Natural killer cell treated with Interleukin-12 subunit alpha and Interleukin-12 subunit beta and Interleukin-15 and Interleukin-18, amount 100 ng/mL, for 72 hours (primary cell): Measurements from ENCODE around the gene SPEF2. TPM values are rescaled to one million over a fixed set of nuclear protein-coding genes. Genes with fewer than 3 reads are reported as not detected.
"Not testable (repeated sequence)": the region's sequence is repeated elsewhere in the genome, so short reads cannot be mapped to it uniquely, and the experiment has no call there.

Source experiments
- ATAC-seq, 2 donors: fragments of 150-1000 bp; cut with Tn5 transposase in 1 of 2; sonication (Bioruptor Pico), chemical (Tn5 transposase) in 1 of 2; 2 replicates each; pipeline ENCODE4 v1.10.0; 2021
- DNase-seq: peaks from one replicate; pipeline ENCODE4 v3.0.0; 2022; ENCODE audit warnings: low spot score
- H3K27ac Mint-ChIP-seq, 2 donors: 1 replicate in 1 of 2; 2 replicates in 1 of 2; pipeline ENCODE4 v1.8.0; 2022; ENCODE audit warnings: mixed read lengths in 2 of 2, mild to moderate bottlenecking in 1 of 2, moderate library complexity in 1 of 2
- H3K27me3 Mint-ChIP-seq, 2 donors: 1 replicate in 1 of 2; 2 replicates in 1 of 2; pipeline ENCODE4 v1.8.0; 2022; ENCODE audit warnings: mixed read lengths in 2 of 2
- H3K36me3 Mint-ChIP-seq: one replicate; pipeline ENCODE4 v1.8.0; 2022; ENCODE audit warnings: mixed read lengths
- H3K4me1 Mint-ChIP-seq, 2 donors: 1 replicate in 1 of 2; 2 replicates in 1 of 2; pipeline ENCODE4 v1.8.0; 2022; ENCODE audit warnings: low read depth in 2 of 2, mixed read lengths in 2 of 2, mild to moderate bottlenecking in 1 of 2
- H3K4me3 Mint-ChIP-seq: one replicate; pipeline ENCODE4 v1.8.0; 2022; ENCODE audit warnings: mixed read lengths
- H3K9me3 Mint-ChIP-seq: 2 replicates; pipeline ENCODE4 v1.8.0; 2022; ENCODE audit warnings: mixed read lengths
- total RNA-seq, 2 donors: library from RNA; stranded (reverse); gene quantifications; one replicate each; pipeline ENCODE4 v1.2.3, GENCODE V29; 2022

The SPEF2 gene
- total RNA-seq, 2 donors from 2014 or later = 8.9 to 9.5 TPM

DNA sequence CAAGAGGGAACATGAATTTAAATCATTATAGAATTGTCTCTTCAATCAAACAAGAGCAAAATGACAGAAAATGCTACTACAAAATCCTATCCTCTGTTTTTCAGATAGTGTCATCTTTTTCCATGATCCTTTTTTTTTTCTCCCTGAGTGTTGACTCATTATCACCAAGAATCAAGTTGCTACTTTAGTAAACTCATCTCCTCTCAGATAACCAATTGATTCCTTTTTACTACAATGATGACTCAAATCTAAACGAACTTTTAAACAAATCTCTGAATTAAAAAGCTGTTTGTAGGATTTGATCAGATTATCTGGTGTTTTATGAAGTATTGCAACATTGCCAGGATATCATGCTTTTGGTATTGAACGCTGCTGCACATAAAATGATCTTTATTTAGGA is 215.1 kb downstream of the SPEF2 start:
- Mint-ChIP-seq H3K27ac (peak overlapping the region; percentile 77 to 89), H3K4me1 (peaks cover 20 to 42% of the 10 kb centered on the region in 2 donors), H3K9me3 (no peaks in the 10 kb centered on the region), H3K4me3 (peak overlapping the region; percentile 9), H3K36me3 (peaks cover 7% of the 10 kb centered on the region), H3K27me3 (peaks cover 0 to 17% of the 10 kb centered on the region in 2 donors)
- ATAC-seq (peak in 1 of 2 donors; percentile 45), DNase-seq (no peak)

- DNase-seq (no peak), ATAC-seq (no peak)
- peaks cover 20 to 42% of the 10 kb centered on the region in 2 donors for H3K4me1 Mint-ChIP-seq
- H3K4me3 Mint-ChIP-seq = peak overlapping the region; percentile 43
- H3K36me3 Mint-ChIP-seq = peaks cover 7% of the 10 kb centered on the region
- peak overlapping the region; percentile 77 to 89 for H3K27ac Mint-ChIP-seq
- no peaks in the 10 kb centered on the region for H3K9me3 Mint-ChIP-seq
- peaks cover 0 to 17% of the 10 kb centered on the region in 2 donors for H3K27me3 Mint-ChIP-seq
These were observed 215.6 kb downstream of the SPEF2 start for GRCh38 chr5:35833224-35833623.

DNA sequence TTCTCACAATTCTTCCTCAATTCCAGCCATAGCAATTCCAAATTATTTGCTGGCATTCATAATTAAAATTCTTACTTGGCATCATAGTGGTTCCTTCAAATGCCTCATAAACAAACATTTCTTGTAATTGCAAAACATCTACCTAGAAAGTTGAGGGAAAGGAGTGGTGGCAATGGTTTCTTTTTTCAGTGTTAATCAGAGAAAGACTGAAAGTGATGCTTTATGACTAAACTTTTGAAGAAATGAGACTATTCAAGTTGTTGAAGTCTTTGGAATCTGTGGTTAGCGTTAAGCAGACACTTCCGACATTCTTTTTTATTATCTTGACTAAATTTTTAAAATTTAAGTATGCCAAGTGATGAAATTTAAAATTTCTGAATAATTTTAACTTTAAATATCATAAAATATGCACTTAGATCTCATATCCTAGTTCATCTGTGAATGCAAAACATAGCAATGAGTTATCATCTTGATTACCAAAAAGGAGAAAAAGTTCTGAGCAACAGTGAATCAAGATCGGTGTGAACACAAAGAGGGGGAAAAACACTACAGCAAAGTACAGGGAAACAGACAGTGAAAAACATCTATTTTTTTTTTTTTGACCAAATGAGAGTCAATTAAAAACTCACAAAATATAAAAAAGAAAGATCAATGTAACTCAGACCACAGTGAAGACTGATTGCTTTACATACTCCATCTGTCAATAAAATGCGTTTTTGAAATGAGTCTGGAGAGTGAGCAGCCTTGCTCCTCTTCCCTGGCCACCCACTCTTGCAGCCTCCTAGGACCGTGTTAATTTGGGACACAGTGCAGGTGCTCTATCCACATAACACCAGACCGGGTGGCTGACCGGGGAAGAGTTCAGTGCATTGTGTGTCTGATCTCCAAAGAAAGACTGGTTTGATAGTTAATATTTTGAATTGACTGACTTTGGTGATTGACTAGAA is 218.4 kb downstream of the SPEF2 start:
- Mint-ChIP-seq H3K9me3 (no peaks in the 10 kb centered on the region), H3K4me3 (peak overlapping the region; percentile 59), H3K4me1 (peaks cover 16 to 44% of the 10 kb centered on the region in 2 donors), H3K27ac (peak overlapping the region; percentile 77 to 84), H3K36me3 (peaks cover 7% of the 10 kb centered on the region), H3K27me3 (peaks cover 0 to 13% of the 10 kb centered on the region in 2 donors)
- DNase-seq (no peak), ATAC-seq (peak; percentile 68 to 73)

- H3K4me1 Mint-ChIP-seq = peaks cover 9 to 30% of the 10 kb centered on the region in 2 donors
- H3K9me3 Mint-ChIP-seq = no peaks in the 10 kb centered on the region
- ATAC-seq = peak in 1 of 2 donors; percentile 64
- peaks cover 12% of the 10 kb centered on the region for H3K36me3 Mint-ChIP-seq
- peak overlapping the region; percentile 42 to 64 for H3K27ac Mint-ChIP-seq
- H3K27me3 Mint-ChIP-seq = peaks cover 0 to 10% of the 10 kb centered on the region in 2 donors
- no peak for DNase-seq
- peak overlapping the region; percentile 23 for H3K4me3 Mint-ChIP-seq
These were observed 220.8 kb downstream of the SPEF2 start for GRCh38 chr5:35838370-35839042.

GRCh38 chr5:35842856-35843255 is 225.2 kb downstream of the SPEF2 start:
- no peak overlapping the region for H3K4me3 Mint-ChIP-seq
- H3K36me3 Mint-ChIP-seq = peaks cover 19% of the 10 kb centered on the region
- peaks cover 0 to 4% of the 10 kb centered on the region in 2 donors for H3K27me3 Mint-ChIP-seq
- H3K9me3 Mint-ChIP-seq = peaks cover 13% of the 10 kb centered on the region
- H3K27ac Mint-ChIP-seq = no peak overlapping the region
- DNase-seq (no peak), ATAC-seq (no peak)
- peaks cover 0 to 7% of the 10 kb centered on the region in 2 donors for H3K4me1 Mint-ChIP-seq

DNA sequence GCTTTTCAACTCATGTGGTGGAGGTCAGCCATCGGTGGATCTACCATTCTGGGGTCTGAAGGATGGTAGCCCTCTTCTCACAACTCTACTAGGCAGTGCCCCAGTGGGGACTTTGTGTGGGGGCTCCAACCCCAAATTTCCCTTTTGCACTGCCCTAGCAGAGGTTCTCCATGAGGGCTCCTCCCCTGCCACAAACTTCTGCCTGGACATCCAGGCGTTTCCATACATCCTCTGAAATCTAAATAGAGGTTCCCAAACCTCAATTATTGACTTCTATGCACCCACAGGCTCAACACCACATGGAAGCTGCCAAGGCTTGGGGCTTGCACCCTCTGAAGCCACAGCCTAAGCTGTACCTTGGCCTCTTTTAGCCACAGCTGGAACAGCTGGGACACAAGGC is 227.8 kb downstream of the SPEF2 start:
- Mint-ChIP-seq H3K9me3 (peaks cover 13% of the 10 kb centered on the region), H3K36me3 (peaks cover 19% of the 10 kb centered on the region)
- H3K27ac Mint-ChIP-seq, ATAC-seq, H3K4me1 Mint-ChIP-seq, H3K4me3 Mint-ChIP-seq, DNase-seq, H3K27me3 Mint-ChIP-seq: not testable (repeated sequence)

- DNase-seq (no peak), ATAC-seq (no peak)
- Mint-ChIP-seq H3K27me3 (peaks cover 0 to 9% of the 10 kb centered on the region in 2 donors), H3K4me3 (no peak overlapping the region), H3K27ac (no peak overlapping the region), H3K36me3 (peaks cover 19% of the 10 kb centered on the region), H3K4me1 (peaks cover 4 to 5% of the 10 kb centered on the region in 2 donors), H3K9me3 (peaks cover 13% of the 10 kb centered on the region)
These were observed 229.8 kb downstream of the SPEF2 start for GRCh38 chr5:35847491-35847890.

DNA sequence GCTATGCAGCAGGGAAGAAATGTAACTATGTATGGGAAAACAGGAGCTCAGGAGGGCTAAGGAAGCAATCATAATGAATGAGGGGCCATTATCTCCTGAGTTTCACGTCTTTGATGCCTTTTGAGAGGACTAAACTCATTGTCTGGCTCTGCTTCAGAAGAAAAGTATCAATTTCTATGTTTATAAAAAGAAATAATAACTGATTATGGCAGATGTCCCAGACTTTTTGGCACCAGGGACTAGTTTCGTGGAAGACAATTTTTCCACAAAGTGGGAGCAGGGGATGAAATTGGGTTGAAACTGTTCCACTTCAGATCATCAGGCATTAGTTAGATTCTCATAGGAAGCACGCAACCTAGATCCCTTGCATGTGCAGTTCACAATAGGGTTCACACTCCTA is 230.3 kb downstream of the SPEF2 start:
- Mint-ChIP-seq H3K27ac (no peak overlapping the region), H3K36me3 (peaks cover 18% of the 10 kb centered on the region), H3K9me3 (peaks cover 13% of the 10 kb centered on the region), H3K27me3 (peaks cover 0 to 9% of the 10 kb centered on the region in 2 donors), H3K4me3 (no peak overlapping the region), H3K4me1 (peaks cover 4 to 6% of the 10 kb centered on the region in 2 donors)
- DNase-seq (no peak), ATAC-seq (no peak)

GRCh38 chr5:35849860-35850259 is 232.2 kb downstream of the SPEF2 start:
- Mint-ChIP-seq H3K4me1 (peaks cover 13 to 17% of the 10 kb centered on the region in 2 donors), H3K27ac (no peak overlapping the region), H3K4me3 (no peak overlapping the region), H3K36me3 (peaks cover 12% of the 10 kb centered on the region), H3K27me3 (peaks cover 0 to 5% of the 10 kb centered on the region in 2 donors), H3K9me3 (peaks cover 13% of the 10 kb centered on the region)
- DNase-seq (no peak), ATAC-seq (no peak)

DNA sequence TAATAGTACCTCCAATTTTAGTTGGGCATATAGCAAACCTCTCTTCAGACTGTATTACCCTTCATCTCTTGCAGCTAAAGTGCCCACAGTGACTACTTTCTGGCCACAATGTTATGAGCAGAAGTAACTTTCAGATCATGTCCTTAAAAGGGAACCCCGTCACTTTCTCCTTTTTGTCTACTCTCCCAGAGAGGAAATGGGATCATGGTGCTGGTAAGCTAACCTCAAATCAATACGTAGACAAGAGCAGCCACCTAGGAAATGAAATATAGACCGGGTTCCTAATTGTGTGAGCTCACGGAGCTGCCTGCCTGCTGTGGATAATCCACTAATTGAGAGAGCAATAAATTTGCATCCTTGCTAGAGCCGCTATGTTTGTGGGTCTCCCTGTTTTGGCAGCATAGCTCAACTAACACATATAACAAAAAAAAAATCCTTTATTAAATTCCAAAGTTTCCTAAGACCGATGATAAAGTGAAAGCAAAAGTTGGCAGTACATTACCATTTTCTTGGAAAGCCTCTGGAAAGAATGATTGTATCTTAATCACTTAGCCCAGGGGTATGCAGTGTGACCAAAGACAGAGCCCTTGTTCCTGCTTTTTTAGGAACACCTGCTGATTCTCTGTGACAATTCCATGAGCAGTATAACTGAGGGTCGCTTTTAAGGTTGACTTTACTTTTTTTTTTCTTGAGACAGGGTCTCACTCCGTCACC is 233.5 kb downstream of the SPEF2 start:
- H3K9me3 Mint-ChIP-seq = peaks cover 13% of the 10 kb centered on the region
- H3K27ac Mint-ChIP-seq = no peak overlapping the region
- peaks cover 13 to 19% of the 10 kb centered on the region in 2 donors for H3K4me1 Mint-ChIP-seq
- DNase-seq = no peak
- no peak overlapping the region for H3K4me3 Mint-ChIP-seq
- peaks cover 0 to 5% of the 10 kb centered on the region in 2 donors for H3K27me3 Mint-ChIP-seq
- no peak for ATAC-seq
- peaks cover 12% of the 10 kb centered on the region for H3K36me3 Mint-ChIP-seq

- H3K27me3 Mint-ChIP-seq = peaks cover 0 to 5% of the 10 kb centered on the region in 2 donors
- H3K4me1 Mint-ChIP-seq = peaks cover 20 to 27% of the 10 kb centered on the region in 2 donors
- peaks cover 5% of the 10 kb centered on the region for H3K36me3 Mint-ChIP-seq
- peak overlapping the region; percentile 54 to 65 for H3K27ac Mint-ChIP-seq
- H3K9me3 Mint-ChIP-seq = peaks cover 6% of the 10 kb centered on the region
- ATAC-seq (no peak), DNase-seq (no peak)
- peak overlapping the region; percentile 38 for H3K4me3 Mint-ChIP-seq
These were observed 234.5 kb downstream of the SPEF2 start for GRCh38 chr5:35852084-35852734.

GRCh38 chr5:35852773-35853172 is 235.1 kb downstream of the SPEF2 start:
- ATAC-seq = no peak
- peak overlapping the region; percentile 54 to 65 for H3K27ac Mint-ChIP-seq

GRCh38 chr5:35853631-35854030 is 236.0 kb downstream of the SPEF2 start:
- DNase-seq (no peak), ATAC-seq (peak; percentile 59 to 60)
- Mint-ChIP-seq H3K9me3 (no peaks in the 10 kb centered on the region), H3K4me3 (peak overlapping the region; percentile 38), H3K4me1 (peaks cover 23 to 32% of the 10 kb centered on the region in 2 donors), H3K36me3 (peaks cover 5% of the 10 kb centered on the region), H3K27ac (peak overlapping the region; percentile 54 to 65), H3K27me3 (peaks cover 0 to 5% of the 10 kb centered on the region in 2 donors)

More at GRCh38 chr5:35852773-35853172, 235.1 kb downstream of the SPEF2 start:
- H3K36me3 Mint-ChIP-seq = peaks cover 5% of the 10 kb centered on the region
- H3K4me3 Mint-ChIP-seq = peak overlapping the region; percentile 38
- H3K9me3 Mint-ChIP-seq = peaks cover under 1% of the 10 kb centered on the region
- H3K4me1 Mint-ChIP-seq = peaks cover 23 to 32% of the 10 kb centered on the region in 2 donors
- H3K27me3 Mint-ChIP-seq = peaks cover 0 to 5% of the 10 kb centered on the region in 2 donors
- DNase-seq = no peak
